Glomerular visceral epithelial cell (primary cell): ENCODE results near the gene MTMR4.
"Not testable (repeated sequence)": the region's sequence is repeated elsewhere in the genome, so short reads cannot be mapped to it uniquely, and the experiment has no call there.

Experiments used
- DNase-seq: peaks from one replicate; pipeline ENCODE4 v3.0.0-alpha.2; 2016; ENCODE audit errors: extremely low spot score

The MTMR4 gene

GRCh38 chr17:58525239-58525638, 10.8 kb upstream of the MTMR4 start:
- peak; percentile 59 for DNase-seq

GRCh38 chr17:58521680-58522079, 7.2 kb upstream of the MTMR4 start:
- no peak for DNase-seq

GRCh38 chr17:58520843-58521430, 6.5 kb upstream of the MTMR4 start:
- DNase-seq, result no peak

- peak; percentile 100 for DNase-seq
Observed at GRCh38 chr17:58517928-58518609, 3.6 kb upstream of the MTMR4 start.

GRCh38 chr17:58517378-58517927, 3.0 kb upstream of the MTMR4 start:
- no peak for DNase-seq

- DNase-seq, result no peak
Observed at GRCh38 chr17:58516644-58517377, 2.4 kb upstream of the MTMR4 start.

GRCh38 chr17:58515286-58515685, 848 bp upstream of the MTMR4 start:
- no peak for DNase-seq

- DNase-seq, result no peak
Observed at GRCh38 chr17:58514770-58515157, 326 bp upstream of the MTMR4 start.

GRCh38 chr17:58513267-58513964, 1.0 kb downstream of the MTMR4 start:
- DNase-seq, result no peak

- no peak for DNase-seq
Observed at GRCh38 chr17:58510075-58510474, 4.4 kb downstream of the MTMR4 start.

GRCh38 chr17:58508341-58509067, 5.9 kb downstream of the MTMR4 start:
- DNase-seq, result no peak

- no peak for DNase-seq
Observed at GRCh38 chr17:58507123-58507634, 7.3 kb downstream of the MTMR4 start.

- DNase-seq, result no peak
Observed at GRCh38 chr17:58506354-58507080, 7.9 kb downstream of the MTMR4 start.

GRCh38 chr17:58504826-58505351, 9.5 kb downstream of the MTMR4 start:
- DNase-seq, result no peak

- DNase-seq, result no peak
Observed at GRCh38 chr17:58503866-58504265, 10.6 kb downstream of the MTMR4 start.

- not testable (repeated sequence) for DNase-seq
Observed at GRCh38 chr17:58503134-58503533, 11.3 kb downstream of the MTMR4 start.

- DNase-seq, result no peak
Observed at GRCh38 chr17:58501451-58501850, 13.0 kb downstream of the MTMR4 start.

GRCh38 chr17:58498177-58498828, 16.1 kb downstream of the MTMR4 start:
- no peak for DNase-seq

- no peak for DNase-seq
Observed at GRCh38 chr17:58493506-58493905, 20.9 kb downstream of the MTMR4 start.
